Measurements from ENCODE around the gene TAF8. TPM values are rescaled to one million over a fixed set of nuclear protein-coding genes. Genes with fewer than 3 reads are reported as not detected.

TAF8 gene
- total and polyA plus RNA-seq, 12 donors, result 10.1 to 83.7 (median 22.9) TPM

DNA sequence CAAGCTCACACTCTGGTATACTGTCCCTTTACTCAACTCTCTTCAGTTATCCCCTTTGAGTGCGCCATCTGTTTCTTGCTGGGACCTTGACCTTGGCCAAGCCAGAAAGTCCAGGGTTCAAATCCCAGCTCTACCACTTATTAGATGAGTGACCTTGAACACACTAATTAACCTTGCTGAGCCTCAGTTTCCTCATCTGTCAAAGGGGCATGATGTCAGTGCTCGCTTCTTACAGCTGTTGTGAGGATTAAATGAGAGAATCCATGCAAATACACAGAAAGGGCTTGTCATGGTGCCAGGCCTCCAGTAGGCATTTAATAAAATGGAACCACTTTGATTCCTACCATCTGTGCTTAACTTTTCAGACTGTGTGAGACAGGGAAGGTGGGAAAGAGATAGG lies 57.7 kb downstream of the TAF8 start:
- no peaks in the 10 kb centered on the region for H3K36me3 ChIP-seq (replicated peaks in 1 of 2)
- H3K4me1 ChIP-seq (replicated peaks in 1 of 2), result peaks cover 12 to 13% of the 10 kb centered on the region in 2 donors
- H3K4me3 ChIP-seq, result no peak overlapping the region
- H3K9me3 ChIP-seq (replicated peaks in 1 of 3), result no peaks in the 10 kb centered on the region
- H3K27ac ChIP-seq, result no peak overlapping the region
- WGBS, 4 donors, result 89 to 94% (median 92%) methylated on average over 2 of the region's 2 CpGs
- DNase-seq, result no peak
- no peak for TF ChIP-seq CTCF (IDR thresholded peaks at IDR 0.05)
- no peak for TF ChIP-seq POLR2A (IDR thresholded peaks at IDR 0.05)
- intact Hi-C loops (cut with DNase I), result no loop called here
- H3K27me3 ChIP-seq, result no peaks in the 10 kb centered on the region

DNA sequence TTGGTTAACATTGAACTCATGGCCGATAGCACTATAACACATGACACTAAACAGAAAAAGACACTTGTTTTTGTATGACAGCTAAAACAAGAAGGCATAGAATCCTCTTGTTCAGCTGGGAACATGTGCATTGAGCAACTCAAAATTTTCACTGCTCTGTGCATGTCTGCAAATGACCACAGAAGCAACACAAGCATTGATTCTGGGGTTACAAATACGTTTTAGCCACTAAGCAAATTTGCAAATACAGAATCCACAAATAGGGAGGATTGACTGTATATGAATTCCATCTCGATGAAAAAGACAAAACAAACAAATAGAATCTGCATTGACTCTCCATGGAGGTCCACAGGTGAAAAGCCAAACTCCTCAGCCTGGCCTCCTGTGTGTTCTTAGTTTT lies 60.4 kb downstream of the TAF8 start:
- intact Hi-C loops (cut with DNase I), result no loop called here
- WGBS, 4 donors, result 69 to 88% (median 86%) methylated on average over 3 of the region's 3 CpGs
- Histone ChIP-seq H3K4me3 (no peak overlapping the region), H3K27ac (no peak overlapping the region), H3K9me3 (replicated peaks in 1 of 3) (no peaks in the 10 kb centered on the region), H3K27me3 (no peaks in the 10 kb centered on the region), H3K36me3 (replicated peaks in 1 of 2) (no peaks in the 10 kb centered on the region), H3K4me1 (replicated peaks in 1 of 2) (peaks cover 0 to 10% of the 10 kb centered on the region in 2 donors)
- DNase-seq, result no peak
- TF ChIP-seq CTCF (IDR thresholded peaks at IDR 0.05) (no peak), POLR2A (IDR thresholded peaks at IDR 0.05) (no peak)

DNA sequence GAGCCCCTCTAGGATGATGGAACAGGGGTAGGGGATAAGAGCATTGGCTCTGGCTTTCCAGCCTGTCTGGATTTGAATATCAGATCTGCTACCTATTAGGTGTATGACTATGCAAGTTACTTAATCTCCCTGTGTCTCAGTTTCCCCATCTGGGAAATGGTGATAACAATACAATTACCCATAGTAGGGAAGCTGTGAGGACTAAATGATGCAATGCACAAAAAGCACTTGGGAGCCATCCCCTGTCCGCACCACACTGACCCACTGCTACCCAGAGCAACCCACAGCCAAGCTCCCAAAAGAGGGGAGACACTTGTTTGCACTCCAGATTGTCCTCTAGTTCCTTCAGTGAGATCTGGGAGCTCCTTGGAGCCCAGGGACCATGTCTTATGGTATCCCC lies 62.0 kb downstream of the TAF8 start:
- no peaks in the 10 kb centered on the region for H3K36me3 ChIP-seq (replicated peaks in 1 of 2)

DNA sequence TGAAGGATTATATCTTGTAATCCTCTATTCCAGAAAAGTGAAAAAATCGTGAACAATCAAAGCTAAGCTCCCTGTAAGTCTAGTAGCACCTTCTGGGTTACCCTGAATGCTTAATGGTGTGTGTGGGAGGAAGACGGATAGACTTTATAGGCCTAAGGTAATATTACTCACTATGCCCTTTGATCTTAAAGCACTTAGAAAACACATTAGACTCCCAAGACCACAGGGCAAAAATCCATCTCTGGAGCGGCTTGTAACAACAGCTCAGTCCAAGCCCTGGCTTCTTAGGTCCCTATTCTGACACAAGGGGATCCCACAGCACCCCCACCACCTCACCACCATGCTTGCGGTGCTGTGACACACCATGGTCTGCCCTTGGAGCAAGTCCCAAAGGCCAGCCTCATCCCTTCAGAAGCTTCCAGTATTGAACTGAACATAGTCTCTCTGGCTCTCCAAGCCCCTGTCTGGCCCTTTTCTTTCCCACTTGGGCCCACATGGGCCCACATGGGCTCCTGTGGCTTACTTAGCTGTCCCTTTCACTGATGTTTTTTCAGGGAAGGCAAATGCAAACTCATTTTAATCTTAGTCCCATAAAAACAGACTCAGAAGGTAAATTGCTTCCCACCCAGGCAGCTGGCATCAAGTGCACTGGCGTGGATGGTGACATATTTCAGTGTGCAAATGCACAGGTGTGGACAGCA lies 63.8 kb downstream of the TAF8 start:
- no peak overlapping the region for H3K27ac ChIP-seq
- WGBS, 4 donors, result 76 to 82% (median 80%) methylated on average over 5 of the region's 5 CpGs
- intact Hi-C loops (cut with DNase I), result no loop called here
- H3K4me3 ChIP-seq, result no peak overlapping the region
- H3K4me1 ChIP-seq (replicated peaks in 1 of 2), result peaks cover 0 to 5% of the 10 kb centered on the region in 2 donors
- no peaks in the 10 kb centered on the region for H3K9me3 ChIP-seq (replicated peaks in 1 of 3)
- H3K36me3 ChIP-seq (replicated peaks in 1 of 2), result no peaks in the 10 kb centered on the region
- DNase-seq, result no peak
- TF ChIP-seq CTCF (IDR thresholded peaks at IDR 0.05), result no peak
- TF ChIP-seq POLR2A (IDR thresholded peaks at IDR 0.05), result no peak
- no peaks in the 10 kb centered on the region for H3K27me3 ChIP-seq

More for the DNA sequence above, 62.0 kb downstream of the TAF8 start:
- DNase-seq, result no peak
- H3K4me1 ChIP-seq (replicated peaks in 1 of 2), result no peaks in the 10 kb centered on the region
- WGBS, 4 donors, result 85 to 100% (median 100%) methylated on average over 1 of the region's 1 CpG
- no peaks in the 10 kb centered on the region for H3K27me3 ChIP-seq
- H3K4me3 ChIP-seq, result no peak overlapping the region
- intact Hi-C loops (cut with DNase I), result no loop called here
- H3K27ac ChIP-seq, result no peak overlapping the region
- H3K9me3 ChIP-seq (replicated peaks in 1 of 3), result no peaks in the 10 kb centered on the region
- TF ChIP-seq CTCF (IDR thresholded peaks at IDR 0.05), result no peak
- no peak for TF ChIP-seq POLR2A (IDR thresholded peaks at IDR 0.05)
